ENCODE data around the gene ZNF341.

- TF ChIP-seq CTCF (IDR thresholded peaks at IDR 0.05) (no peak), POLR2A (IDR thresholded peaks at IDR 0.05) (no peak)
Observed at GRCh38 chr20:33727115-33727479, 4.7 kb upstream of the ZNF341 start.

All from Peyer's patch (tissue), 4 donors.